ENCODE results near the gene AMPD2.
"Not testable (repeated sequence)": the region's sequence is repeated elsewhere in the genome, so short reads cannot be mapped to it uniquely, and the experiment has no call there.

Gene AMPD2

GRCh38 chr1:109653306-109653705 is 33.7 kb downstream of the AMPD2 start:
- no peak for DNase-seq

GRCh38 chr1:109654519-109654918 is 34.9 kb downstream of the AMPD2 start:
- peak; percentile 34 for DNase-seq

GRCh38 chr1:109655615-109656519 is 36.2 kb downstream of the AMPD2 start, which contains the start of gene GSTM4:
TSS of gene GSTM4 (plus strand) at chr1:109656099. CDS start at chr1:109656390, 291 bp downstream.
- peak; percentile 90 for DNase-seq

- peak; percentile 19 for DNase-seq
Measured at GRCh38 chr1:109657395-109657794, 37.8 kb downstream of the AMPD2 start.

GRCh38 chr1:109657970-109658369 is 38.3 kb downstream of the AMPD2 start:
- peak; percentile 33 for DNase-seq

GRCh38 chr1:109658533-109659042 is 39.0 kb downstream of the AMPD2 start:
- DNase-seq = peak; percentile 42

GRCh38 chr1:109659145-109659544 is 39.5 kb downstream of the AMPD2 start:
- DNase-seq = peak; percentile 29

- DNase-seq = peak; percentile 22
Measured at GRCh38 chr1:109659997-109660690, 40.5 kb downstream of the AMPD2 start.

GRCh38 chr1:109660691-109661026 is 41.0 kb downstream of the AMPD2 start:
- not testable (repeated sequence) for DNase-seq

- DNase-seq = peak; percentile 29
Measured at GRCh38 chr1:109661391-109661790, 41.8 kb downstream of the AMPD2 start.

GRCh38 chr1:109664671-109665070 is 45.0 kb downstream of the AMPD2 start:
- no peak for DNase-seq

GRCh38 chr1:109667452-109668122 is 48.0 kb downstream of the AMPD2 start, which contains the start of gene GSTM2:
TSS of gene GSTM2 (plus strand) at chr1:109668057. CDS start at chr1:109668116, 59 bp downstream.
- peak; percentile 96 for DNase-seq

- peak; percentile 37 for DNase-seq
Measured at GRCh38 chr1:109668123-109668775, 48.6 kb downstream of the AMPD2 start.

- DNase-seq = peak; percentile 31
Measured at GRCh38 chr1:109669246-109669948, 49.8 kb downstream of the AMPD2 start.

- DNase-seq = not testable (repeated sequence)
Measured at GRCh38 chr1:109669949-109670302, 50.3 kb downstream of the AMPD2 start.

GRCh38 chr1:109671067-109671466 is 51.4 kb downstream of the AMPD2 start:
- DNase-seq = no peak

- not testable (repeated sequence) for DNase-seq
Measured at GRCh38 chr1:109673861-109674260, 54.2 kb downstream of the AMPD2 start.

- DNase-seq = not testable (repeated sequence)
Measured at GRCh38 chr1:109676683-109677381, 57.2 kb downstream of the AMPD2 start.

- no peak for DNase-seq
Measured at GRCh38 chr1:109677459-109677858, 57.8 kb downstream of the AMPD2 start.

GRCh38 chr1:109678637-109679036 is 59.0 kb downstream of the AMPD2 start:
- not testable (repeated sequence) for DNase-seq
